NCI-H1930 (cell line): ENCODE measurements around the gene ABCA13.

Experiments
- DNase-seq, 2 experiments: peaks; one replicate each; lab custom pipeline; 2025; lab: John Stamatoyannopoulos, UW

Gene ABCA13

DNA sequence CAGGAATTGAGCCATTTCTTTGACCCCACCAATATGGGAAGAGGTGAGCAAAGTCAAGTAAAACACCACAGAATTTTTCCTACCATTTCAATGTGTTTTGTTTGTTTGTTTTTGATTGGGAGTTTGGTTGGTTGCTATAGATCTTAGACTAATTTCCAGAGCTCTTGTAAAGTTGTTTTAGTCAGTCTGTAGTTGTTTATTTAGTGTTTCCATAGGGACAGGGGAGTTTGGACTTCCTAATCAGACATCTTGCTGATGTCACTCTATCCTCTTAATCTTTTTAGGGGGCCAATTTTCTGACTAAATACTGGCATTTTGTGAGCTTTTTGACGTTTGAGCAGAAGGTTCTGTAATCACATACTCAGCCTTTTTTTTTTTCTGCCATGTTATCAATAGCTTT is 266.9 kb downstream of the ABCA13 start:
- DNase-seq = no peak

DNA sequence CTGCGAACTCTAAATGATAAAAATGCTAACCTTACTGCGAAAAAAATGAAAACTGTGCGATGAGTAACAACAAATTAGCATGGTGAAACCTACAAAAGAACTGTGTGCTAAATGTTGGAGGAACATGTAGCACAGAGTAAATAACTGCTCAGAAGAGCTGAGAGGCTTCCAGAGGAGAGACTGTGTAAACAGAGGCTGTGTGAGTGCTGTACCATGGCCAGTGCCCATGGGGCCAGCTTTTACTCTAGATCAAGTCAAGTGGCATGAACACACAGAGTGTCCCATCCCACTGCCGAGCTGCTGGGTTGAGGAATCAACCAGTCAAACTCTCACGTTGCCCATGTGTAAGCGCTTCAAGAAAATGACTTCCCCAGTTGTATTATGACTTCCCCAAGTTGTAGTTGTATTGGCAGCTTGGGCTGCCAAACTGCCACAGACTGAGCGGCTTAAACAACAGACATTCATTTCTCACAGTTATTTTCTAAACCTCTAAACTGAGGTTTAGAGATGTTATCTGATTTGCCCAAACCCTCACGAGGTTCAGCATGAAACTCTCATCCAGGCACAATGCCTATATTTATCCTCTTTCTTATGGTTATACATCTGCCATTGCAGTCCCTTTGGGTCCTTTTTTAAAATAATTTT is 270.7 kb downstream of the ABCA13 start:
- no peak for DNase-seq

DNA sequence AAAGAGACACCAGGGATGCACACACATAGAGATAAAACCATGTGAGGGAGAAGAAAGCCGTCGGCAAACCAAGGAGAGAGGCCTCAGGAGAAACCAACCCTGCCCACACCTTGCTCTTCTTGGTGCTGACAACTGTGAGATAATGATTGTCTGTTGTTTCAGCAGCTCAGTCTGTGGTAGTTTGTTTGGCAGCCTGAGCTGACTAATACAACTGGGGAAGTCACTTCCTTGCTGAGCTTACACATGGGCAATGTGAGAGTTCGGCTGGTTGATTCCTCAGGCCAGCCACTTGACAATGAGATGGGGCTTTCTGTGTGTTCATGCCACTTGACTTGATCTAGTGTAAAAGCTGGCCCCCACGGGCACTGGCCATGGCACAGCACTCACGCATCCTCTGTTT is 271.8 kb downstream of the ABCA13 start:
- no peak for DNase-seq

DNA sequence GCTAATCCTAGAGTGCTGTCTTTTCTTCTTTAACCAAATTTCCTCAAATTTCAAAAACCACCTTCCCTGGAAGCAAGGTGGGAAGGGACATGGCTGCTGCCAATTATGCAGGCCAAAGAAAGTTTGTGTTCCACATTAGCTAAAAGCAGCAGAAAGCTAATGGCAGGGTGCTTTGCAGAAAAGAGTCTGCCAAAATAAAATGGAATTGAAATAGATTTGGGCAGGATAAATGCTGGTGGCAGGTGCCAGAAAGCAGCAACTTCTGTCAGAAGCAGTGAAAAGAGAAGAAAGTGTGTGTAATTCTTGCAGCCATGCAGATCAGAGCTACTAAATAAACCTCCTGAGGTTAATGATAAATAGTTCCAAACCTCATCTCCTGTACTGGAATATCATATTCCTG is 275.5 kb downstream of the ABCA13 start:
- no peak for DNase-seq

DNA sequence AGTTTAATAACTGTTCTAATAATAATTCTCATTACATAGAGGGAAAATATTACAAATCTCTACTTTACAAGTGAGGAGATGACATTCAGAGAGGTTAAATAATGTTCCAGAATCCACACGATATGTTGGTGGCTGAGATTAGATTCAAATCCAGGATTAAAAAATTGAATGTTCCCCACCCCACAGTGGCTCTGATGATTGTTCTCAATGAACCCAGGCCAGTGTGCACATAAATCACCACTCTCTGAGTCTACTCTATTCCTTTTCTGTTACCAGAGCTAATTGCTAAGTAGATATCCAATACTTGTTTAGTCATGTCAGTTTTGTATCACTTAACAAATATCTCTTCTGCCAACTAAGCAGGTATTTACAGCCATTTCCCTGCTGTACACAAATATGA is 281.0 kb downstream of the ABCA13 start:
- DNase-seq = no peak

DNA sequence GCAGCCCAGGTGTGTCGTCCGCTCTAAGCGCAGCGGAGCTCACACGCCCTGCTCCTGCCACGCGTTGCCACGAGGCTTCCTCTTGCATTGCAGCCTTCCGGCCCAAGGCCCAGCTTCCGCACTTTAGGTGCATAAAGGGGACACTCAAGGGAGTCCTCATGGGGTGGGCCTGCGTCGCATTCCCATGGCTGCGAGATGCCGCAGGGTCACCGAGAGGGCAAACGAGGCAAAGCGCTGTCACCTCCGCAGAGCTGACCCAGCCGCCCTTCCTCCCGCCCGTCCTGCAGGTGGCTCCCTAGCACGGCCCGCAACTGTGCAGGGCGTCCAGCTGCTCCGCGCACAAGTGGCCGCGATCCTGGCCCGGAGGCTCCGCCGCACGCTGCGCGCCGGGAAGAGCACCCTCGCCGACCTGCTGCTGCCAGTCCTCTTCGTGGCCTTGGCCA is 283.5 kb downstream of the ABCA13 start:
- no peak for DNase-seq

DNA sequence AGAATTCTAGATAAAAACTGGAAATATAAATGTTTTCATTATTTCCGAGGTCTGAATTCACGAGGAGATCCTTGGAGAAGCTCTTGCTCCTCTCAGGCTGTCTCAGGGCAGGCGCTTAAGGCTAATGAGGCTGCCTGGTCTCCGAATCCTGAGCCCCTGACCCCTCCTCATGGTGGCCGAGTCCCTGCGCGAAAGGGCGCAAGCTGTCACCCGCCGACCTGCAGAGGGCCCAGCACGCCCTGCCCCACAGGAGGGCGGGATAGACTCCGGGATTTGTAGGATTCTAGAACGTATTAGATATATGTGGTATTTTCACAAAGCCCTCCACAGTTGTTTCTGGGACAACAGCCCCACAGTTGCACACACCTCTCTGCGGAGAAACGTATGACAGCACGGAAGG is 284.1 kb downstream of the ABCA13 start:
- DNase-seq = no peak

DNA sequence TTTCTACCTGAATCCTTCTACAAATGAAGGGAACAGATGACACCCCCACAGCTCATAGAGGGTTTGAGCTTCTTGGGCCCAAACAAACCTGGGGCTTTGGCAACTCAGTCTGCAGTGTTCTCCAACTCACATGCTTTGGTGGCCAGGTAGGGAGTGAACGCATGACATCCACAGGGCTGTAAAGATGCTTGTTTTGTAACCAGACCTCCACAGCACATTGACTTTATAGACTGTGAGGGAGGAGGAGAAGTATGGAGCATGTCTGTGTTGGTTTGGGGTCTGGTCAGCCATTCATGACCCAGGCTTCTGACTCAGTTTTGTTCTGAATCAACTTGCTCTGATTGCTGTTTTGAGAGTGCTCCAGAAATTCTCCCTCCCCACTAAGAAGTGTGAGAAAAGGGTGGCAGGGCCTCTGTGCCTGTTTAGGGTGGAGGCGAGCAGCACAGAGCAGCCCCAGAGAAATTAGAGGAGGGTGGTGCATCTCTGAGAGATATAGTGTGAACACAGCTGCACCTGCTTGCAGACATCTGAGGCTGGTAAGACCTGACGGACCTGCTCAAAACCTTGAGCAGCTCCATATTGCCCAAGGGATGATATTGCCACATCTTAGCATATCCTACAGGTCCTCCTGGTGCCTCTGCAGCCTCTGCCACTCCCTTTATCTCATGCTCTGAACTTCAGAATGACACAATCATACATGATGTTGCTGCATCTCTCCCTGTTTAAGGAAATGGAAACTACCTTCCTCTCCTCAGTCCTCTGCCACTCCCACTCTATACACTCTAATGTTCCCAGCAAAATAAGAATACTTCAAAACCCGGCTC is 287.7 kb downstream of the ABCA13 start:
- no peak for DNase-seq

DNA sequence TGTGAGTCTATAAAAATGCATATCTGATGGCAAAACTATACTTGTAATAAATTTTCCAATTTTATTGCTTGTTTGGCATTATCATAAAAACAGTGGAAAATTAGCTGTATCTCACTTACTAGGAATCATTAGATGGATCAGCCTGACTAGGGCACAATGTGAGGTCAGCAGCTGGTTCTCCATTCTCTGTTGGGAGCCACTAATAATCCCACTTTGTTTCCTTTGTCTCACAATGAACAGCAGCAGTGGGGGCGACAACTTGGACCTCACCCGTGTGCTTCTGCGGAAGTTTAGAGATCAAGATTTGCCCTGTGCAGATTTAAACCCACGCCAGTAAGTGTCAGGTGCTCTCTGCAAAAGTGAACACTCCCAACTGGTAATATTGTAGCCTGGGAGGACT is 295.5 kb downstream of the ABCA13 start:
- DNase-seq = no peak

DNA sequence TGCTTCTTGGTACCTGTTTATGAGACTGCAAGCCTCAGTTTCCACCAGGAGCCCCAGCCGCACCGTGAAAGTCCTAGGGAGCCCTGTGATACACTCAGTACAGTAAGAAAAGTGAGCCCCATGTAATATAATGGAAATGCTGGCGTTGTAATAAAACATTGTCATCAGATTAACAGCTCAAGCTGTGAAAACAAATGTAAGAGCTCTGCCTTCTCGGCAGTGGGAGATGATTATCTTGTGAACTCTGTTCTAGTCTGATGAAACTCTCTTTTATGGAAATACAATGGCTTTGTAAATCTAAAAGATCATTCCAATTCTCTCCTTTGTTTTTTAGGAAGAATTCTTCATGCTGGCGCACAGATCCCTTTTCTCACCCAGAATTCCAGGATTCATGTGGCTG is 299.9 kb downstream of the ABCA13 start:
- DNase-seq = no peak

DNA sequence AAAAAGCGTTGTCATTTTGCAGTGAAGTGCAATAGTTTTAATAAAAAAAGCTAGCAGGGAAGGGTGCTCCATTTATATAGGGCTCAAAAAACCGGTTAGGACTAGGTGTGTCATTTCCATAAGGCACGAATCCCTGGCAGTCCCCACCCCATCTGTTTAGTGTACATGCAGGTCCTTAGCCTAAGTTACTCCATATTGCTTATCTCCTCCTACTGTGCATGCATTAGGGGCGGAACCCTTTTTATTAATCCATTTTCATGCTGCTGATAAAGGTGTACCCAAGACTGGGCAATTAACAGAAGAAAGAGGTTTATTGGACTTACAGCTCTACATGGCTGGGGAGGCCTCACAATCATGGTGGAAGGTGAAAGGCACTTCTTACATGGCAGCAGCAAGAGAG is 301.4 kb downstream of the ABCA13 start:
- no peak for DNase-seq

DNA sequence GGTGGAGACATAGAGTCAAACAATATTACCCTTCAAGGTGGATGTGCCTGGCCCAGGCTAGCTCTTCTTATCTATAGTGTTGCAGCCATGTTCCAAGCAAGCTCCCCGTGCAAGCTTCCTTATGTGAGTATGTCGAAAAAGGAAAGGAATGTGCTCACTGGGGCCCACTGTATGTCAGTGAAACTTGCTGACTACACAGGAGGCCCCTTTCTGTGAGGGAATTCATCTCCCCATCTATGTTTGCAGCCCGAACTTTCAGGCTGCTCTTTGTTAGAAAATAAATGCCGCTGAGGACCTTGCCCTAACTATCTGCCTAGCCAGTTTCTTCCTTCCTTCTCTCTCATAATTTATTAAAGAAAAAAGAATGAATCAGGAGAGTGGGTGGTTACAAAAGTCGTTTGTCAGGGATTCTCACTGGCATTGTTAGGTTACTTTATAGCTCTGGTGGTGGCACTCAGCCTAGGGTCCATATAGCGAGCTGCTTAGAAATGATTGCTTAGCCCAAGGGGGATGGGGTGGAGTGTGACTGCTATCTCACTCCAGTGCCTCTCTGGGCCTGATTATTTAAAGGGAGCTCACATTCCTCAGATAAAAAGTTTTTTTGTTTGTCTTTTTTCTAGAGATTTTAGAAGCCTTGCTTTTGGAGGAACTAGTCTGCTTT is 302.1 kb downstream of the ABCA13 start:
- no peak for DNase-seq

DNA sequence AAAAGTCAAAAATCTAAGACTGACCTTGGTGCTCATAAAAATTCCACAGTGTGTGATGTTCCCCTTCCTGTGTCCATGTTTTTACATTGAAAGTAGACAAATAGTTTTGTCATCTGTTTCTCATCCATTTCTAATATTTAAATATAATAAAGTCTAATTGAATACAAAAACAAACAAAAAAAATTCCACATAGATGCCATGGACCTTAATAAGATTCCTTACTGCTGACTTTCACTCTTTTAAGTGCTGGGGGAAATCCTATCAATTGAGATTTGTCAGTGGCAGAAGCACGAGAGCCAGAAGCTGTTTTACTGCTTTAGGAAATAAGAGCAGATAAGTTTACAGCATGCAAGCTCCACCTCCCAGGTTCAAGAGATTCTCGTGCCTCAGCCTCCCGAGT is 310.0 kb downstream of the ABCA13 start:
- no peak for DNase-seq

DNA sequence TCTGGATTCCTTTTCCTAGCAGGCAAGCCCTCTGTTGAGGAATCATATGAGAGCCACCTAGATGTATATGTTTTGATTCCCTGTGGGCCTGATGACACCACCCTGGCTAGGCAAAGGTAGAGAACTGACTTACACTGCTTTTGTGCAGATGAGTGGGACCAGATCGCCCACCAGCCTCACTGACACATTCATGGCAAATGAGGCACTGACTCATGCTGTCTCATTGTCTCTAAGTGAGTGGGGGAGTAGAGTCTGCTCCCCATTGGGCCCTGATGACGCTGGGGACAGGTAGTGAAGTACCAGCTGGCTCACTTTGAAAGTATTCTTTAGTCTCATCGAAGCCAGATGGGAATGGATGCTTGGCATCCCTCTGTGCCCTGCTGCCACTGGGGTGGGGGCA is 326.3 kb downstream of the ABCA13 start:
- no peak for DNase-seq

DNA sequence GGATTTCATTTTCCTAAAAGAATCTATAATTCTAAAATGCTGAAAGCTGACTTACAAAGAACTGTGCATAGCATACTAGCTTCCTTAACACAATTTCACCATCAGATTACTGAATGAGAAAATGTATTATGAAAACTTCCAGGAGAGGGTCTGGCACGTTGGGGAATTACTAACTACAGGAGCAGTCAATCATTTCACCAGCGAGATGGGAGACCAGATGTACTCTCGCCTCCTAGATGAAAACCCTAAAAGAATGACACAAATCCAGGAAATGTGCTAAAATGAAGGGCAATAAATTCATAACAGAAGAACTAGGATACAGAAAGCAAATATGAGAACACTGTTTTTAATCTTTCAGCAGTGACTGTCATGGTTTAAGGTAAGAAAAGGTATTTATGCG is 330.8 kb downstream of the ABCA13 start:
- no peak for DNase-seq

DNA sequence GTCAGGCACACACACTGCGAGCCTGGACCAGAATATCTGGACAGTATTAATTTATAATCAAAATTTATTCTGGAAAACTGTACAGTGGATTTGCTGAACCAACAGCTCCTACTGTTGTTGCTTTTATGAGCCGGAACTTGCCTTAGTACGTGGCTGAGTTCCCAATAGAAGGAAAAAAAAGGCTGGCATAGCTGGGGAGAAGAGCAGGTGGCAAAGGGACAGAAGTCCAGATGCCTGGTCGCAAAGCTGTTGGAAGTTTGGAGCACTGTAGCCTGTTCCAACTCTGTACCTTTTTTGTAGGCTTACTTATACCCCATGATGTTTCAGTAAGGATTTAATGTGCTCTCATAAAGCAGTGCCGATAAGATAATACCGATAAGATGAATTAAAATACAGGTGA is 333.8 kb downstream of the ABCA13 start:
- no peak for DNase-seq

DNA sequence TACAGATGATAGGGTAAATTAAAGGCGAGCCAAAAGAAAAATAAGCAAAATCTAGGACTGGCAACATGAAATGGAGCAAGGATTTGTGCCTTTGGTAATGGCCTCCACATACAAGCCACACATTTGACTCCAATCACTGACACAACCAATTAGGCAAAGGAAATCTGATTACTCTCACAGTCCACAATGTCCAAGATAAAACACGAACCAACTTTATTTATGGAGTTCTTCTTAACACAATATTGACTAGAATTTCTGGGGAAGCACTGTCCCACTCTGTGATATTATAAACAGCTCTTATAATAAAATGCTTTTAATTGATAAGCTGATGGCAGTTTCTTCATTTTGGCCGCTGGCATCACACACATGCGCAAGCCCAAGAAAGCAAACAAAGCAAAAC is 334.2 kb downstream of the ABCA13 start:
- no peak for DNase-seq

DNA sequence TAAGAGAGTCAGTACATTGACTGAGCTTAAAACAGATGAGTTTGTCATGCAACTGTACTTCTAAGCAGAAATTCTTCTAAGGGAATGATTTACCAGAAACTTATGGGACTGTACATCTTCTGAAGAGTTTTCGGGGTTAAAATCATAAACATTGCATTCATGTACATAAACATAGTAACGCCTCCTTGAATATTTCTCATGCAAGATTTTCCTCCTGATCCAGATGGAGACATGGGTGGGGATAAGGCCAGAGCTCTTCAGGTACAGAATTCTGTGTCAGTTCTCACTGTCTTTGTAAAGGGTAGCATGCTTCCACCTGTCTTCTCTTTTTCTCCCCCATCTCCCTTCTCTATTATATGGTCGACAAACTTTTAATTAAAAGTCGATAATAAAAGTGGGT is 335.3 kb downstream of the ABCA13 start:
- no peak for DNase-seq

DNA sequence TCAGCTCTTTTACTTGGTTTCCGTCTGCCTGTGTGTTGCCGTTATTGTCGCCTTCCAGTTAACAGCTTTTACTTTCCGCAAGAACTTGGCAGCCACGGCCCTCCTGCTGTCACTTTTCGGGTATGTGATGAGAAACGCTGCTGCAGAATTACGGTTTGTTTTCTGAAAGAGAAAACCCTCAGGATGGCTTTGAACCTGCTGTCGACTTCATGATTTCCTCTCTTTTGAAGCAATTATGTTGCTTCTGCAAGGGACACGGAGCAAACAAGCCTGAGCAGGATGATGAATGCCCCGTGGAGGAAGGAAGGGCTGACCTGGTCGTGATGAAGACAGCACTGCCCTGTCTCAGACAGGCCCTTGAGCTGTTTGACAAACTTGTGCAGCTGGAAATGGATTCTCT is 339.8 kb downstream of the ABCA13 start:
- DNase-seq = no peak

DNA sequence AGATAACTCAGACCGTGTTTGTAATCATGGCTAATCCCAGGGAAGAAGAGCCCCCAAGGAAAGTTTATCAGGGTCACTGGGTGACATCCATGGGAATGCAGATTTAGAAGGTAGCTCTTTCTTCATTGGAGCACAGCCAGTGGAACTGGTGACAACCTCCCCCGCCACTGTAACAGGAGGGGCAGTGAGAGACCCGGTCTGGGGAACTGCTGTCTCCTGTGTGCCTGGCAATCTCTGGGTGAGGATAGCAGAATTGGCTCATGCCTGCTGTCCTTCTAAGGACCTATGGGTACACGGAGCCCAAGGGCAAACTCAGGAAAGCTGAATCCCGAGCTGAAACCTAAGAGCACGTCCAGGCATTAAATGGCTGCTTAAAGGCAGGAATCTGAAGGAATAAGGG is 341.6 kb downstream of the ABCA13 start:
- DNase-seq = no peak

DNA sequence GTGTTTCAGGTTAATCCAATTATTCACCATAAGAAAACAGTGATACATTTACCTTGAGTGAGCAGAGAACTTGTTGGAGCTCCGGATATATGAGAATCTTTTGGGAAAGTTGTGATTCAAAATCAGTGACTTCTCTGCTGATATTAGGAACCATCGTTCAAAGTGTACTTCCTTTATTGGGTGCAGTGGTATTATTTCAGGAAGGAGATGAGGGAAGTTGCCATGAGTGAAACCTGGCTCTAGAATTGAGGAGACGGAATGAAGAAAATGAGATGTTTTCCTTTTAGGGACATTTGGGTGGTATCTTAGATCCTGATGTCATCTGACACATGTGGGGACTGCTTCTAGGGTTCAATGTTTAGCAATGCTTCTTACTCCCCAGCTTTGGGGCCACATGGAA is 343.9 kb downstream of the ABCA13 start:
- DNase-seq = no peak

DNA sequence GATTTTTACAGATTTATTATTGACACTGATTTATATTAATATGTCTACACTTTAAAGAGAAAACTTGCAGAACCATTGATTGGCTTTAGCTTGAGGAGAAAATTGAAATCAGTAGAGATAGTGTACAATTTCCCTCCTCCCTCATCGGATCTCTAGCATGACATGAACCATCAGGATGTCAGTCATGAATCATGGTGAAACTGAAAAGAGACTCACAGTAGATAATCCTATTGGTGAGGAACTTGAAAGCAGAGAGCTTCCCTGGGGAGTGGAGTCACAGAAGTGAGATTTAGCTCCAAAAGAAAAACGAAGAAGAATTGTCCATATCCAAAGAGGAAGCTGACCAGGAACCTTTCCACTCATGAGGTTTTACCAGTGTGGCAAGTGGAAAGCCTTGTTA is 346.8 kb downstream of the ABCA13 start:
- no peak for DNase-seq

DNA sequence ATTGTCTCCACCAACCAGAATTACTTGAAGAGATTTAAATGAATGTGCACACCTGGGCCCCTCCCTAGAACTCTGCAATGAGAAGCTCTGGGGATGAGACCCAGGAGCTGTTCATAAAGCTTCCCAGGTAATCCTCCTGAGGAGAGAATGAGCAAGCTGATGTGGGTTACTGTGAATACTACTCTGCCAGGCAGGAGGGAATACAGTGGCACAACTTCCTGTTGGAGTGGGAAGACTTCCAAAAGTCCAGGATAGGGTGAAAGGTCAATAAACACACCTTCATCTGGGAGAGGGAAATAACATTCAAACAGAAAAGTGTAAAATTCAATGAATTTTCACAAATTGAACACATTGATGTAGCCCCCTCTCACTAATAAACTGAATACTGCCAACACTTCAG is 351.4 kb downstream of the ABCA13 start:
- DNase-seq = no peak
